ENCODE measurements around the gene HOXB4. TPM values are rescaled to one million over a fixed set of nuclear protein-coding genes. Genes with fewer than 3 reads are reported as not detected.

HOXB4 gene
- total RNA-seq, 4 donors from 2014 or later, result 1.8 to 6.6 (median 5.1) TPM

DNA sequence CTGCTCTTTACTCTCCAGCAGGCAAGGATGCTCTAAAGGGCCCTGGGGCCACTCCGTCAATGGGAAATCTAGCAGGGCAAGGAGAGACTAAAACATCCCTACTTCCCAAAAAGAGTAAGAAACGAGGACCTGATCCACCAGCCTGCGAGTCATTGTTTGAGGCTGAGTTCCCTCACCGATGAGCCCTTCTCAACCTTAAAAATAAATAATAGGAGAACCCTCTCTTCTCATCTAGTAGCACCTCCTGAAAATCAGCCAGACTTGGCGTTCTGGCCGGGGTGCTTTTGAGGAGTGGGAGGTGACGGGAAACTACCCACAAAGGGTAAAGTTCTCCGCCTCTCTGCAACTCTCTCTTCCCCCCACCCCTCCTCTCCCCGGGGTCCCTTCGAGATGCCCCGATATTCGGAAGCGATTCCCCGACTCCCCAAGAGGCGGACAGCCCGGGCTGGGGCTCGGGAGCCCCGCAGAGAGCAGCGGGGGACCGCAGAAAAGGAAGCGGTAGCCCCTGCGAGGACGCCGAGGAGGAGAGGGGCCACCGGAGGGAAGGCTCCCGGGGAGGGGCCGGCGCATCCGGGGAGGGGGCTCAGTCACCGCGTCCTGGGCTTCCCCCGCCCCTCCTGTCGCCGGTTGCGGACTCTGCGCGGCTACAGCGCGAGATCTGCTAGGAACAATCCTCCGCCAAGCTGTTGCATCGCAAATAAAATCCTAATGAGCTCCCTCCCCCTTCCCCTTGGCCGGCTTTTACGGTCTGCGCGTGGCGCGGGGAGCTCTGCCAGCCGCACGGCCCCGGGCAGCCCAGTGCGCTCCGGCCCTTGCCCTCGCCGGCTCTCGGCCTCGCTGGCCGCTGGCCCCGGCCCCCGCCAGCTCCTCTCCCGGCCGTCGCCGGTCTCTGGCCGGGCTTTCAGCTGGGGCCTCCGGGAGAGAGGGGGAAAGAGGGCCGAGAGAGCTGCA, 46.7 kb upstream of the HOXB4 start:
- peak in 1 of 3 donors; percentile 73 for DNase-seq
- H3K4me1 ChIP-seq, result peaks cover 6 to 58% (median 11%) of the 10 kb centered on the region in 4 donors
- TF ChIP-seq POLR2A (IDR thresholded peaks at IDR 0.05), result no peak
- TF ChIP-seq, protein P1, sequence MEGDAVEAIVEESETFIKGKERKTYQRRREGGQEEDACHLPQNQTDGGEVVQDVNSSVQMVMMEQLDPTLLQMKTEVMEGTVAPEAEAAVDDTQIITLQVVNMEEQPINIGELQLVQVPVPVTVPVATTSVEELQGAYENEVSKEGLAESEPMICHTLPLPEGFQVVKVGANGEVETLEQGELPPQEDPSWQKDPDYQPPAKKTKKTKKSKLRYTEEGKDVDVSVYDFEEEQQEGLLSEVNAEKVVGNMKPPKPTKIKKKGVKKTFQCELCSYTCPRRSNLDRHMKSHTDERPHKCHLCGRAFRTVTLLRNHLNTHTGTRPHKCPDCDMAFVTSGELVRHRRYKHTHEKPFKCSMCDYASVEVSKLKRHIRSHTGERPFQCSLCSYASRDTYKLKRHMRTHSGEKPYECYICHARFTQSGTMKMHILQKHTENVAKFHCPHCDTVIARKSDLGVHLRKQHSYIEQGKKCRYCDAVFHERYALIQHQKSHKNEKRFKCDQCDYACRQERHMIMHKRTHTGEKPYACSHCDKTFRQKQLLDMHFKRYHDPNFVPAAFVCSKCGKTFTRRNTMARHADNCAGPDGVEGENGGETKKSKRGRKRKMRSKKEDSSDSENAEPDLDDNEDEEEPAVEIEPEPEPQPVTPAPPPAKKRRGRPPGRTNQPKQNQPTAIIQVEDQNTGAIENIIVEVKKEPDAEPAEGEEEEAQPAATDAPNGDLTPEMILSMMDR (IDR thresholded peaks at IDR 0.05), result no peak
- no peaks in the 10 kb centered on the region for H3K36me3 ChIP-seq
- peak overlapping the region; percentile 30 to 55 (median 52) for H3K4me3 ChIP-seq
- H3K9me3 ChIP-seq, result no peaks in the 10 kb centered on the region
- peak overlapping the region; percentile 25 to 82 (median 68) for H3K27ac ChIP-seq
- peaks cover 0 to 33% of the 10 kb centered on the region in 2 donors for H3K27me3 ChIP-seq

DNA sequence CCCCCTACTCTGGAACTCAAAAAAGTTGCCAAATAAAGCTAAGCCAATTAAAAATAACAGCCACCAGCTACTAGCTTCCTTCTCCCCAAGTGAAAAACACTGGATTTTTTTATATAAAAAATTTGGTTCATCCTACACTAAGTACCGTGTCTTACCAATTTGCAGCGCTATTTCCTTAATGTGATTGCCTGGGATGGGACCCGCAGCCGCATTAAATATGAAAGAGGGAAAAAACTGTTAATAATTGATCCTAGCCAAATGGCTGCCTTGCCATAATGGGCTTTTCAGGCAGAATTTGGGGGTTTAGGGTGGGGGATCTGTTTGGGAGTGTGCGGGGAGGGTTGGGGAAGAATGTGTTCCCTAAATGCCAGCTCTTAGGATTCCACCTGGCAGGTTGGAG, 46.0 kb upstream of the HOXB4 start:
- TF ChIP-seq, protein P1 (IDR thresholded peaks at IDR 0.05), result no peak
- TF ChIP-seq POLR2A (IDR thresholded peaks at IDR 0.05), result no peak
- Histone ChIP-seq H3K4me1 (peaks cover 6 to 61% (median 11%) of the 10 kb centered on the region in 4 donors), H3K27me3 (peaks cover 0 to 27% of the 10 kb centered on the region in 2 donors), H3K4me3 (peak overlapping the region in 1 of 4 donors; percentile 55), H3K36me3 (no peaks in the 10 kb centered on the region), H3K9me3 (no peaks in the 10 kb centered on the region), H3K27ac (peak overlapping the region in 2 of 4 donors; percentile 63 to 73)
- DNase-seq, result no peak

DNA sequence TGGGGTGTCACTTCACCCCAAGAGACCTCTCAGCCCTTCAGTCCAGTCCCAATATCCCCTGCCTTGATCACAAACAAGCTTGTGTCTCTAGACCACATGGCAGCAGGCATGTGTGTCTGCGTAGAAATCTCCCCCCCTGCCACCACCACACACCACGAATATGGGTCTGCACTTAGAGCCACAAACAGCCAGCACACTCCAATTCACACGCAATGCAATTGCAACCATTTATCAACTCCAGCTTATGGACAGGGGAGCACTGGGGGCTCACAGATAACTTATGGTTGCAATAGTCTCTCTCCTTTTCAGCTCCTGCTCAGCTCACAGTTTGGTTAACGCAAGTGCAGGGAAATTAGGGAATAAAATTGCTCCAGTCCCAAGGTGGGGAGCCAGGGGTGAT, 45.4 kb upstream of the HOXB4 start:
- Histone ChIP-seq H3K4me3 (no peak overlapping the region), H3K4me1 (peaks cover 6 to 62% (median 11%) of the 10 kb centered on the region in 4 donors), H3K36me3 (no peaks in the 10 kb centered on the region), H3K9me3 (no peaks in the 10 kb centered on the region), H3K27ac (peak overlapping the region in 1 of 4 donors; percentile 5), H3K27me3 (peaks cover 0 to 24% of the 10 kb centered on the region in 2 donors)
- TF ChIP-seq, protein P1 (IDR thresholded peaks at IDR 0.05), result no peak
- no peak for TF ChIP-seq POLR2A (IDR thresholded peaks at IDR 0.05)
- no peak for DNase-seq

DNA sequence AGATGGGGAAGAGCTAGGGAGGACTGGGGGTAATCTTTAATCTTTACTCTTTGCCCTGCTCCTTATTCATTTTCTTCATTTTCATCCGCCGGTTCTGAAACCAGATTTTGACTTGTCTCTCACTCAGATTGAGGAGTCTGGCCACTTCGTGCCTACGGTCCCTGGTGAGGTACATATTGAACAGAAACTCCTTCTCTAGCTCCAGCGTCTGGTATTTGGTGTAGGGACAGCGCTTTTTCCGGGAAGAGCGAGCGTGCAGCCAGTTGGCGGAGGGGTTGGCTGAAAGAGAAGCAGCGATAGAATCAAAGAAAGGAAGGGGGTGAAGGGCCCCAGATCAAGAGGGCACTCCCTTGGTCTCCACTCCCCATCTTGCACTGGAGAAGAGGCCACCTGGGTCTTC, 44.7 kb upstream of the HOXB4 start:
- Histone ChIP-seq H3K4me3 (no peak overlapping the region), H3K4me1 (peaks cover 6 to 68% (median 11%) of the 10 kb centered on the region in 4 donors), H3K27me3 (peaks cover 0 to 28% of the 10 kb centered on the region in 2 donors), H3K9me3 (no peaks in the 10 kb centered on the region), H3K36me3 (no peaks in the 10 kb centered on the region), H3K27ac (peak overlapping the region in 1 of 4 donors; percentile 5)
- no peak for DNase-seq
- TF ChIP-seq, protein P1 (IDR thresholded peaks at IDR 0.05), result no peak
- no peak for TF ChIP-seq POLR2A (IDR thresholded peaks at IDR 0.05)

DNA sequence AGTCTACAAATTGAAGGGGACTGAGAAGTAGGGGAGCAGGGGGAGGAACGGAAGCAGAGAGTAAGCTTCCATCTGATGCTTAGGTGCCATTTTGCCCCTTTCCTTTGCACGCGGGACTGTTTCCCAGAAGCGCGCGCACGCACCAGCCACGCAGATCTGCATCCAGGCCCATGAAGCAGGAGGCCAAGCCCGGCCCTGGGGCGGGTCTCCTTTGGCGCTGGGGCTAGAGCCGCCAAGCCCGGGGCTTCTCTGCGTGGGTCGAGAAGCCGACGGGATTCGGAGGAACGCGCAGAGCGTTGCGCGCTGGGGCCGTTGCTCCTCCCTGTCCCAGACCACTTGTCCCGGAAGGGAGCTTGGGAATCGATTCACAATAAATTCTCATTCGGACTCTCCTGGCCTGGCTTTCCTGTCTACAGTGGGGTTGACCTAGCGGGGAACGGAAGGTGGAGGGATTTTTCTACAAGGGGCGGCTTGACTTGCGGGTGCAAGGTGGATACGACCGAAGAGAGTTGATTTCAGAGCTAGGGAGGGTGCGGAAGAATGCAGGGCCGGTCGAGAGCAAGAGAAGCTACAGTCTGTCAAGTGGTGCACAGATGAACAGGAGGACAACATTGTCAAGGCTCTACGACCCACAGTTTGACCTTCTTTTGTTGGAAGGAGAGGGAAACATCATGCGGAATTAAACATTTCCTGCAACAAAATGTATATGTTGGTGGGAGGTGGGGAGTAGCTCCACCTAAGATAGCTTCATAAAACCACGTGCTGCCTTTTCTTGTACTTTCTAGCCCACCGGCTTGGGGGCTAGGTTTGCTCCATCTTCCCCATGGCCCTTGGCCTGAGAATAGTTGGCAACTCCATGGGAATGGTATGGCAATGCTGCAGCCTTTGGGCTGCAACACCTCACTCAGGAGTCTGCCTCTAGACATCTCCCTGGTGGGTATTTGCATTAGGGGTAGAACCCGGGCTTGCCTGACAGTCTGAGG, 43.6 kb upstream of the HOXB4 start:
- no peak for DNase-seq
- Histone ChIP-seq H3K9me3 (no peaks in the 10 kb centered on the region), H3K4me1 (peaks cover 2 to 66% (median 9%) of the 10 kb centered on the region in 4 donors), H3K36me3 (no peaks in the 10 kb centered on the region), H3K4me3 (no peak overlapping the region), H3K27me3 (peaks cover 0 to 19% of the 10 kb centered on the region in 2 donors), H3K27ac (peak overlapping the region in 1 of 4 donors; percentile 5)
- TF ChIP-seq POLR2A (IDR thresholded peaks at IDR 0.05), result no peak
- TF ChIP-seq, protein P1 (IDR thresholded peaks at IDR 0.05), result no peak

All from Peyer's patch (tissue), 4 donors.